T-helper 22 cell (primary cell): ENCODE results near the gene LIMCH1.
"Not testable (repeated sequence)": the region's sequence is repeated elsewhere in the genome, so short reads cannot be mapped to it uniquely, and the experiment has no call there.

Experiments used
- DNase-seq: peaks from one replicate; pipeline ENCODE4 v3.0.0-alpha.2; 2020; ENCODE audit warnings: low read depth

The LIMCH1 gene

GRCh38 chr4:41734371-41734770, 196.4 kb downstream of the LIMCH1 start:
- DNase-seq: no peak

GRCh38 chr4:41737491-41737890, 199.5 kb downstream of the LIMCH1 start:
- DNase-seq: not testable (repeated sequence)

DNA sequence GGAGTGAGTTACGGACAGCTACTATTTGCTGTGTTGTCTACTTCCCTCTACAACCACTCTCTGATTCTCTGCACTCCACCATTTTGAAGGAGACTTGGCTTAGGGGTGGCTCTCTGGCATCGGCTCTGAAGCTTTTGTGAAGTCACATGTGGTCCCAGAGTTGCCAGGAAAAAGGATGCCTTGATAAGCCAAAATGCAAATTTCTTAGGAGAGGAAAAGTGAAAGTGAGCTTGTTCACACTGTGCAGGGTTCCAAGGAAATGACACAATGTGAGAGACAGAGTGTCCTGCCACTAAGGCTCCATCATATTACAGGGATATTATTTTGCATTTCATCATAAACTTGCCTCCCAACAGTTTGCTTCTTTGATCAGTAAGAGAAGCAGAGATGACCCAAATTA, 203.4 kb downstream of the LIMCH1 start:
- DNase-seq: no peak

- no peak for DNase-seq
These were observed 206.8 kb downstream of the LIMCH1 start for GRCh38 chr4:41744572-41745291.

DNA sequence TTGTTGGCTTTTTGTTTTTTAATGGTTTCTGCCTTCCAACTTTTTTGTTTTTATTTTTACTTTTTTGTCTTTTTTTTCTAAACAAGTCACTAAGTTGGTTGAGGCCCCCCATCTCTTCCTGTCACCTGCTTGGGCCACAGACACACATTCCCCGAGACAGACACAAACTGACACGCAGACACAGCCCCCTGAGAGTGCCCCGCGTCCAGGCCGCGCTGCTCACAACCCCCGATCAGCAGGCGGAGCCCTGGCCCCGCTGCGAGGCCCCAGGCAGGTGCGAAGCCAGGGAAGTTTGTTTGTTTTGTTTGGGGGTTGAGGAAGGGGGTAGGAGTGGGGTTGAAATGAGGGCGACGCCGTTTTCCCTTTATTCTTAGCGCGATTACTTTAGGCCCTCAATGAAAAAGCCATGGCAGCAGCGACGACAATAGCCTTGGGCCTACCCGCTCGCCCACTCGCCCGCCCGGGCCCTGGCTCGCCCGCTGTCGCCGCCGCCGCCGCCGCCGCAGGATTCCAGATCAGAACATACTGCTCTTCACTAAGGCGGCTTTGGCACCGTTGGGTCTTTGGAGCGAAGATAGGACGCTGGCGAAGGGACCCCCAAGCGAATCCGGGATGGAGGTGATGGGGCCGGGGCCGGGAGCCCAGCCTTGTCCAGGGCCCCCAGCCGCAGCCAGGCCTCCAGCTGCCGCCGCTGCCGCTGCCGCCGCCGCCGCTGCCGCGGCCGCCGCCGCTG, 207.5 kb downstream of the LIMCH1 start:
- DNase-seq: no peak

DNA sequence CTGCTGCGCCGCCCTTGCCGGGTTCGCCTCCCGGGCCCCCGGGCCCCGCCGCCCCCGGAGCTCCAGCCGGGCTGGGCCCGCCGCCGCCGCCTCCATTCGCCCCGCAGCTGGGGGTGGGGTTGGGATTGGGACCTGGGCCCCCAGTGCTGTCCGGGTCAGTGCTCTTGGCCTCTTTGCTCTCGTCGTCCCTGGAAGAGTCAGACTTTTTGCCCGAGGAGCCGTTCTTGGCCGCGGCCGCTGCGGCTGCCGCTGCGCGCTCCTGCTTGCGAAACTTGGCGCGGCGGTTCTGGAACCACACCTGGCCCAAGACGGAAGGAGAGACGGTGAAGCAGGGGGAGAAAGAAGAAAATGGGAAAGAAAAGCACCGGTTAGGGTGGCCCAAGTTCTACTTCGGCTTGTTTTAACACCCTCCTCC, 208.1 kb downstream of the LIMCH1 start:
- DNase-seq: no peak

DNA sequence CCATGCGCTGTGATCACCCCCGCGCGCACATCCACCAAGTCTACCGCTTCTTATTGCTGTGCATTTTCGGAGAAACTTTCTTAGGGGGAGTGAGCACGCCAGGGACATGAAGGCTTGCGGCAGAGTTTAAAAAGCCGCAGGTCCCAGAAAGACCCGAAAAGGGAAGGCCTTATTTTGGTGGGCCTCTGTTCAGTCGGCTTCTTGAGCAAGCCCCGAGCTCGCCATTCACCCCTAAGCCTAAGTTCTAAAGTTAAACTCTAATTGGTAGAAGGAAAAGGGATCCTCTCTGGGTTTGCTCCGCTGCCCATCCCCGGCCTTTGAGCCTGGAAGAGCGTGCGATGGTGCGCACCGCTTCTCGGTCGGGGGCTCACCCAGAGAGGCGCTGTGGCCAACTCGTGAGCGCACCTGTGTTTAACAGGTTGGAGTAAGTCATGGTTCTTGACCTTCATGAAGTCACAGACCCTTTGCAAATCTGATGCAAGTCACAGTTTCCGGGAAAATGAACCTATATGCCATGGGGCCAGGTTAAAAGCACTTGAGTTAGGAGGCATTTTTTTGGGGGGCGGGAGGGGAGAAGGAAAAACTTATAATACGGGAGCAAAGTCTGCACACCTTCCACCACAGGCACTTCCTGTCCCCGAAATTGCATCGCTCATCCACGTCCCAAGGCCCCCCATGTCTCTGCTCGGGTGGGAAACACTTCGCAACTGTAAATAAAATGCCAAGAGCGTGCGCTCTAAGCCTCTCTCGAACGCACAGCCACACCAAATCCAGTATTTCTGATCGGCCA, 208.7 kb downstream of the LIMCH1 start:
- no peak for DNase-seq

GRCh38 chr4:41747230-41748055, 209.5 kb downstream of the LIMCH1 start:
- DNase-seq: no peak

DNA sequence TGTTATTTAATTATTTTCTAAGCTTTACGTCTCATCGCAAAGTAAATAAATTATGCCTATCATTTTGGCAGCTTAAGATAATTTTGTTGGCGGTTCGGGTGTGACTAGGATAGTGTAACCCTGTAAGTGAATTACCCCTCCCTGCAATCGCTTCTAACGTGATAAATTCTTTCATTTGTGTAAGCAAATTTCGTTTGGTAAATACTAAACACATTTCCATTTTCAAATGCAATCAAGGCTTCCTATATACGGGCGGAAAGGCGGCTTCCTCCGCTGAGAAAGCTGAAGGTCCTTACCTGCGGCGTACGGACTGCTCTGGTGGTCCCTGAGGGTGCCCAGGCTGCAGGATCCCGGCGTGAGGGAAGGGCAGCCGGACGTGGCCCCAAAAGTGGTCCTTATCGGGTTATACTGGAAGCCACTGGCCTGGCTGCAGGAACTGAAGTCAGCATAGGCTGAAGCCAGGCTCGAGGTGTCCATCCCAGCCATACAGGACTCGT, 210.2 kb downstream of the LIMCH1 start:
- DNase-seq: no peak

DNA sequence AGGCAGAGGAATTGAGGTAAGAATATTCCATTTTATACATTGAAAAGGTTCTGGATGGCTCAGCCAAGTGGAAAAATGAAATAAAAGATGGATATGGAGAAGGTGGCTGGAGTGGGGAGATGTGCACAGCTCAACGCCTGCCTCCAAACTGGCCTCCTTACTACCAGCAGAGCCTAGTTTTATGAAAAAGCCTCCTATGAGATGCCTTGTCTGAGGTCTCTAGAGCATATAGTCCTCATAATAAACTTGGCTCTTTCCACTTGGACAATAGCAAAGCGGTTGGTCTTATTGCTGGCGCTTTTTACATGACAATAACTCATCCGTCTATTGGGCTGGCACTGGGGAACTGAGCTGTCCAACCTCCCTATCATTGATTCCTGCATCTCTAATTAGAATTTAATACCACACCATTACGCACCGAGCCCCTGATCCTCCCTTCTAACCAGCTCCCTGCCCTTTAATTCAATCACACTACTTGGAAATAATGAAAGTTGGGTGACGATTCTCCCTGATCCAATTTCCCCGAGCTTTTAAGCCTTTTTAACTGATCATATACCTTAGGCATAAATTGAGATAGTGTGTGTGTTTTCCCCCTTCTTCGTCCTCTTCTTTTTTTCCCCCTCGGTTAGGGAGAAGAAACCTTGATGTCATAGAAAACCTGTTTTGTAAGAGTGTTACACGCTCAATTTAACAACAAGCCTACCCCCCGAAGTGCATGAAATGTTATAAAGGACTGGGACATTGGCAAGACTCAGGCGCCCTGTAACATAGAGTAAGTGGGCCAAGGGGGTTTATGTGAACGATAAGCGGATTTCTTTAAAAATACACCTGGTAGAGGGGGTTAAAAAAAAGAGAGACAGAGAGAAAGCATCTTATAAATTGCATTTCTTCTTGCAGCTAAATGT, 210.9 kb downstream of the LIMCH1 start, which contains the start of gene PHOX2B:
TSS of gene PHOX2B (minus strand) at position 155 of the 905 bp plus-strand sequence. CDS start at position 40, 115 bp downstream.
- DNase-seq: no peak

DNA sequence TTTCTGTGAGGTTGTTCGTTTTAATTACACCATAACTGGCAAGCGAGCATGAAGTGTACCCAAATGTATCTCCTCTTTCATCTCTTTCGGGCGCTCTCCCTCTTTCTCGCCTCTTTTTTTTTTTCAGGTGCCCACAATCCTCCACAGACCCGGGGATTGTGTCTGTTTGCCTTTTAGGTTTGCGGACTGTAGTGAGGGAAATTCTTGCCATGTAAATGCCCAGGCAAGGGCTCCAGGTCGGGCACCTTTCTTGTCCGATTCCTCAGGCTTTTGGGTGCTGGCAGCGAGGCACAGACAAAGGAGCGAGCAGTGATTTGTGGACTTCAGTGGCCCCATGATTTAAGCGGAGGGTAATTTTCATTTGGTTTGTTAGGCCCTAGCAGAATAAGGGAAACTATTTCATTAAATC, 211.7 kb downstream of the LIMCH1 start:
- no peak for DNase-seq
